Peyer's patch (tissue), 4 donors: ENCODE data around the gene WSCD1.

ENCODE experiments used
- POLR2A ChIP-seq, 2 donors: fragments of 450-650 bp; IDR thresholded peaks; one replicate each; pipeline ENCODE4 v1.5.1; 2017; ENCODE audit warnings: antibody characterized with exemption in 2 of 2, mild to moderate bottlenecking in 2 of 2, moderate library complexity in 2 of 2
- TF ChIP-seq, protein P1 (sequence below), 6 experiments: fragments of 450-650 bp in 4 of 6; fragments of 200-600 bp in 2 of 6; sonication (generic) in 1 of 6; IDR thresholded peaks; one replicate each; pipeline ENCODE4 v1.5.1; 2017 to 2019; ENCODE audit warnings: antibody characterized with exemption in 6 of 6, mild to moderate bottlenecking in 3 of 6, moderate library complexity in 1 of 6

DNA sequence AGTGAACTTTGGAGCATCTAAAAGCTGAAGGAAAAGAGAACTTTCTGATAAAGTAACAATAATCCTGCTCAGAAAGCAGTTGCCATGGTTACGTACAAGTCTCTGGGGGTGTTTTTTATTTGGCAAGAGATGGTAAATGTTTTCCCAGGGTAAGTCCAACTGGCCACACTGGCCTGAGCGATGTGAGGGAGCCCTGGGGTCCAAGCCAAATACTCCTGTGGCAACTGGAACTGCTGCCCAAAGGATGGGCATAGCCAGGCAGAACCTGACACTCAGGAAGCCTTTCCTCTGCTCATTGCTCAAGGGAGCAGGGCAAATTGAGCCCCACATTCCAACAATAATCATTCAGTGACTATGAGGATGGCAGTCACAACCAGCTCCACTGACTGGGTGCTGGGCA is 26.8 kb upstream of the WSCD1 start:
- TF ChIP-seq, protein P1, sequence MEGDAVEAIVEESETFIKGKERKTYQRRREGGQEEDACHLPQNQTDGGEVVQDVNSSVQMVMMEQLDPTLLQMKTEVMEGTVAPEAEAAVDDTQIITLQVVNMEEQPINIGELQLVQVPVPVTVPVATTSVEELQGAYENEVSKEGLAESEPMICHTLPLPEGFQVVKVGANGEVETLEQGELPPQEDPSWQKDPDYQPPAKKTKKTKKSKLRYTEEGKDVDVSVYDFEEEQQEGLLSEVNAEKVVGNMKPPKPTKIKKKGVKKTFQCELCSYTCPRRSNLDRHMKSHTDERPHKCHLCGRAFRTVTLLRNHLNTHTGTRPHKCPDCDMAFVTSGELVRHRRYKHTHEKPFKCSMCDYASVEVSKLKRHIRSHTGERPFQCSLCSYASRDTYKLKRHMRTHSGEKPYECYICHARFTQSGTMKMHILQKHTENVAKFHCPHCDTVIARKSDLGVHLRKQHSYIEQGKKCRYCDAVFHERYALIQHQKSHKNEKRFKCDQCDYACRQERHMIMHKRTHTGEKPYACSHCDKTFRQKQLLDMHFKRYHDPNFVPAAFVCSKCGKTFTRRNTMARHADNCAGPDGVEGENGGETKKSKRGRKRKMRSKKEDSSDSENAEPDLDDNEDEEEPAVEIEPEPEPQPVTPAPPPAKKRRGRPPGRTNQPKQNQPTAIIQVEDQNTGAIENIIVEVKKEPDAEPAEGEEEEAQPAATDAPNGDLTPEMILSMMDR (IDR thresholded peaks at IDR 0.05): no peak
- TF ChIP-seq POLR2A (IDR thresholded peaks at IDR 0.05): no peak
